ENCODE measurements around the gene GUCY2D. TPM values are rescaled to one million over a fixed set of nuclear protein-coding genes. Genes with fewer than 3 reads are reported as not detected.

Gene GUCY2D
- total and polyA plus RNA-seq, 2 donors = not detected

GRCh38 chr17:8032442-8032841 lies 30.0 kb downstream of the GUCY2D start:
- Histone ChIP-seq H3K4me1 (ENCODE audit: insufficient read depth) (no peaks in the 10 kb centered on the region), H3K27ac (ENCODE audit: low read depth) (no peak overlapping the region), H3K4me3 (ENCODE audit: low read depth, low read length) (no peak overlapping the region), H3K36me3 (ENCODE audit: insufficient read depth) (no peaks in the 10 kb centered on the region)
- DNase-seq (ENCODE audit: extremely low spot score) = no peak
- 83% methylated on average over 2 of the region's 2 CpGs for WGBS

GRCh38 chr17:8038954-8039610 lies 36.7 kb downstream of the GUCY2D start, which contains the start of gene ALOX15B:
Gene ALOX15B (plus strand): TSS chr17:8039059. CDS start chr17:8039156, 97 bp downstream.
- DNase-seq (ENCODE audit: extremely low spot score) = no peak
- Histone ChIP-seq H3K4me3 (ENCODE audit: low read depth, low read length) (no peak within 1 kb of the TSS), H3K36me3 (ENCODE audit: insufficient read depth) (no peaks in the 10 kb centered on the region), H3K4me1 (ENCODE audit: insufficient read depth) (no peaks in the 10 kb centered on the region), H3K27ac (ENCODE audit: low read depth) (no peak within 1 kb of the TSS)
- 14% methylated on average over 37 of the region's 37 CpGs for WGBS

- Histone ChIP-seq H3K4me1 (ENCODE audit: insufficient read depth) (no peaks in the 10 kb centered on the region), H3K36me3 (ENCODE audit: insufficient read depth) (no peaks in the 10 kb centered on the region), H3K27ac (ENCODE audit: low read depth) (no peak overlapping the region), H3K4me3 (ENCODE audit: low read depth, low read length) (no peak overlapping the region)
- 58% methylated on average over 11 of the region's 11 CpGs for WGBS
- DNase-seq (ENCODE audit: extremely low spot score) = no peak
These were observed 37.3 kb downstream of the GUCY2D start for GRCh38 chr17:8039611-8040168.

- DNase-seq (ENCODE audit: extremely low spot score) = no peak
- WGBS = 63% methylated on average over 8 of the region's 8 CpGs
- no peaks in the 10 kb centered on the region for H3K36me3 ChIP-seq (ENCODE audit: insufficient read depth)
- no peak overlapping the region for H3K27ac ChIP-seq (ENCODE audit: low read depth)
- H3K4me3 ChIP-seq (ENCODE audit: low read depth, low read length) = no peak overlapping the region
- no peaks in the 10 kb centered on the region for H3K4me1 ChIP-seq (ENCODE audit: insufficient read depth)
These were observed 39.0 kb downstream of the GUCY2D start for GRCh38 chr17:8041249-8041928.

GRCh38 chr17:8041979-8042378 lies 39.6 kb downstream of the GUCY2D start:
- H3K27ac ChIP-seq (ENCODE audit: low read depth) = no peak overlapping the region
- H3K4me1 ChIP-seq (ENCODE audit: insufficient read depth) = no peaks in the 10 kb centered on the region
- no peaks in the 10 kb centered on the region for H3K36me3 ChIP-seq (ENCODE audit: insufficient read depth)
- H3K4me3 ChIP-seq (ENCODE audit: low read depth, low read length) = no peak overlapping the region
- DNase-seq (ENCODE audit: extremely low spot score) = no peak

- 81% methylated on average over 24 of the region's 24 CpGs for WGBS
- no peak for DNase-seq (ENCODE audit: extremely low spot score)
These were observed 42.7 kb downstream of the GUCY2D start for GRCh38 chr17:8044819-8045810.

GRCh38 chr17:8046306-8046928 lies 44.0 kb downstream of the GUCY2D start:
- Histone ChIP-seq H3K27ac (ENCODE audit: low read depth) (no peak overlapping the region), H3K4me3 (ENCODE audit: low read depth, low read length) (no peak overlapping the region), H3K36me3 (ENCODE audit: insufficient read depth) (no peaks in the 10 kb centered on the region), H3K4me1 (ENCODE audit: insufficient read depth) (no peaks in the 10 kb centered on the region)
- WGBS = 86% methylated on average over 11 of the region's 11 CpGs
- DNase-seq (ENCODE audit: extremely low spot score) = no peak

More at GRCh38 chr17:8044819-8045810, 42.7 kb downstream of the GUCY2D start:
- H3K27ac ChIP-seq (ENCODE audit: low read depth) = no peak overlapping the region
- H3K36me3 ChIP-seq (ENCODE audit: insufficient read depth) = no peaks in the 10 kb centered on the region
- no peak overlapping the region for H3K4me3 ChIP-seq (ENCODE audit: low read depth, low read length)
- no peaks in the 10 kb centered on the region for H3K4me1 ChIP-seq (ENCODE audit: insufficient read depth)

GRCh38 chr17:8046929-8047768 lies 44.7 kb downstream of the GUCY2D start:
- WGBS = 78% methylated on average over 24 of the region's 24 CpGs
- no peaks in the 10 kb centered on the region for H3K4me1 ChIP-seq (ENCODE audit: insufficient read depth)
- DNase-seq (ENCODE audit: extremely low spot score) = no peak
- H3K27ac ChIP-seq (ENCODE audit: low read depth) = no peak overlapping the region
- H3K4me3 ChIP-seq (ENCODE audit: low read depth, low read length) = no peak overlapping the region
- no peaks in the 10 kb centered on the region for H3K36me3 ChIP-seq (ENCODE audit: insufficient read depth)

- DNase-seq (ENCODE audit: extremely low spot score) = no peak
- H3K36me3 ChIP-seq (ENCODE audit: insufficient read depth) = no peaks in the 10 kb centered on the region
- H3K4me1 ChIP-seq (ENCODE audit: insufficient read depth) = no peaks in the 10 kb centered on the region
- no peak overlapping the region for H3K4me3 ChIP-seq (ENCODE audit: low read depth, low read length)
- no peak overlapping the region for H3K27ac ChIP-seq (ENCODE audit: low read depth)
- WGBS = 94% methylated on average over 4 of the region's 4 CpGs
These were observed 45.3 kb downstream of the GUCY2D start for GRCh38 chr17:8047769-8048110.

- H3K27ac ChIP-seq (ENCODE audit: low read depth) = no peak overlapping the region
- H3K4me3 ChIP-seq (ENCODE audit: low read depth, low read length) = no peak overlapping the region
- H3K4me1 ChIP-seq (ENCODE audit: insufficient read depth) = no peaks in the 10 kb centered on the region
- WGBS = 87% methylated on average over 12 of the region's 12 CpGs
- H3K36me3 ChIP-seq (ENCODE audit: insufficient read depth) = no peaks in the 10 kb centered on the region
- DNase-seq (ENCODE audit: extremely low spot score) = no peak
These were observed 45.8 kb downstream of the GUCY2D start for GRCh38 chr17:8048236-8048635.

GRCh38 chr17:8048736-8049135 lies 46.3 kb downstream of the GUCY2D start:
- 89% methylated on average over 8 of the region's 8 CpGs for WGBS
- Histone ChIP-seq H3K4me1 (ENCODE audit: insufficient read depth) (no peaks in the 10 kb centered on the region), H3K27ac (ENCODE audit: low read depth) (no peak overlapping the region), H3K4me3 (ENCODE audit: low read depth, low read length) (no peak overlapping the region), H3K36me3 (ENCODE audit: insufficient read depth) (no peaks in the 10 kb centered on the region)
- no peak for DNase-seq (ENCODE audit: extremely low spot score)

GRCh38 chr17:8051831-8052230 lies 49.4 kb downstream of the GUCY2D start:
- no peak overlapping the region for H3K4me3 ChIP-seq (ENCODE audit: low read depth, low read length)
- H3K4me1 ChIP-seq (ENCODE audit: insufficient read depth) = peaks cover 3% of the 10 kb centered on the region
- DNase-seq (ENCODE audit: extremely low spot score) = no peak
- H3K27ac ChIP-seq (ENCODE audit: low read depth) = no peak overlapping the region
- no peaks in the 10 kb centered on the region for H3K36me3 ChIP-seq (ENCODE audit: insufficient read depth)
- 89% methylated on average over 7 of the region's 7 CpGs for WGBS
